ENCODE results near the gene ADGRD1. TPM values are rescaled to one million over a fixed set of nuclear protein-coding genes. Genes with fewer than 3 reads are reported as not detected.

Gene ADGRD1
- total and polyA plus RNA-seq, 5 donors from 2014 or later = 0.56 TPM; not detected in 4

- H3K4me3 Mint-ChIP-seq = no peak overlapping the region
- ATAC-seq (ENCODE audit: low read depth in 2 of 2) (no peak), DNase-seq (no peak)
- H3K36me3 ChIP-seq (ENCODE audit: control insufficient read depth, insufficient read depth, low read length) = no peaks in the 10 kb centered on the region
- H3K9me3 ChIP-seq (ENCODE audit: control insufficient read depth in 2 of 2, low read length in 2 of 2) = no peaks in the 10 kb centered on the region
- H3K27ac Mint-ChIP-seq = no peak overlapping the region
- no peaks in the 10 kb centered on the region for H3K4me1 Mint-ChIP-seq
- H3K9me3 Mint-ChIP-seq = peaks cover 0 to 11% (median 3%) of the 10 kb centered on the region in 7 donors
- H3K27ac ChIP-seq (ENCODE audit: insufficient read depth, low read length, poor library complexity, severe bottlenecking) = no peak overlapping the region
- H3K27me3 Mint-ChIP-seq = peaks cover 14% of the 10 kb centered on the region
- H3K4me1 ChIP-seq (ENCODE audit: control insufficient read depth, insufficient read depth, low read length, poor library complexity, severe bottlenecking) = no peaks in the 10 kb centered on the region
- no peak overlapping the region for H3K4me3 ChIP-seq (ENCODE audit: low read depth, low read length)
- H3K27me3 ChIP-seq (ENCODE audit: control insufficient read depth, insufficient read depth, low read length) = peaks cover 3% of the 10 kb centered on the region
- no peaks in the 10 kb centered on the region for H3K36me3 Mint-ChIP-seq
Observed at GRCh38 chr12:131153956-131154355, 200.2 kb downstream of the ADGRD1 start.

- H3K4me3 ChIP-seq (ENCODE audit: low read depth, low read length) = no peak overlapping the region
- H3K9me3 Mint-ChIP-seq = peaks cover 0 to 11% (median 3%) of the 10 kb centered on the region in 7 donors
- no peaks in the 10 kb centered on the region for H3K27me3 ChIP-seq (ENCODE audit: control insufficient read depth, insufficient read depth, low read length)
- H3K4me1 Mint-ChIP-seq = no peaks in the 10 kb centered on the region
- peaks cover 14% of the 10 kb centered on the region for H3K27me3 Mint-ChIP-seq
- ATAC-seq (ENCODE audit: low read depth in 2 of 2) = no peak
- no peak overlapping the region for H3K27ac ChIP-seq (ENCODE audit: insufficient read depth, low read length, poor library complexity, severe bottlenecking)
- H3K36me3 Mint-ChIP-seq = no peaks in the 10 kb centered on the region
- no peaks in the 10 kb centered on the region for H3K4me1 ChIP-seq (ENCODE audit: control insufficient read depth, insufficient read depth, low read length, poor library complexity, severe bottlenecking)
- H3K9me3 ChIP-seq (ENCODE audit: control insufficient read depth in 2 of 2, low read length in 2 of 2) = no peaks in the 10 kb centered on the region
- no peaks in the 10 kb centered on the region for H3K36me3 ChIP-seq (ENCODE audit: control insufficient read depth, insufficient read depth, low read length)
- H3K4me3 Mint-ChIP-seq = no peak overlapping the region
- DNase-seq = no peak
- H3K27ac Mint-ChIP-seq = no peak overlapping the region
Observed at GRCh38 chr12:131155131-131155530, 201.4 kb downstream of the ADGRD1 start.

GRCh38 chr12:131157743-131158142 lies 204.0 kb downstream of the ADGRD1 start:
- H3K27me3 ChIP-seq (ENCODE audit: control insufficient read depth, insufficient read depth, low read length) = no peaks in the 10 kb centered on the region
- no peak overlapping the region for H3K27ac ChIP-seq (ENCODE audit: insufficient read depth, low read length, poor library complexity, severe bottlenecking)
- no peak overlapping the region for H3K4me3 ChIP-seq (ENCODE audit: low read depth, low read length)
- Mint-ChIP-seq H3K27me3 (peaks cover 12% of the 10 kb centered on the region), H3K9me3 (peaks cover 0 to 6% (median 0%) of the 10 kb centered on the region in 7 donors), H3K27ac (no peak overlapping the region), H3K4me3 (no peak overlapping the region), H3K36me3 (no peaks in the 10 kb centered on the region), H3K4me1 (no peaks in the 10 kb centered on the region)
- H3K4me1 ChIP-seq (ENCODE audit: control insufficient read depth, insufficient read depth, low read length, poor library complexity, severe bottlenecking) = no peaks in the 10 kb centered on the region
- H3K36me3 ChIP-seq (ENCODE audit: control insufficient read depth, insufficient read depth, low read length) = no peaks in the 10 kb centered on the region
- no peak for ATAC-seq (ENCODE audit: low read depth in 2 of 2)
- no peaks in the 10 kb centered on the region for H3K9me3 ChIP-seq (ENCODE audit: control insufficient read depth in 2 of 2, low read length in 2 of 2)
- DNase-seq = no peak

- no peak overlapping the region for H3K27ac ChIP-seq (ENCODE audit: insufficient read depth, low read length, poor library complexity, severe bottlenecking)
- H3K27me3 ChIP-seq (ENCODE audit: control insufficient read depth, insufficient read depth, low read length) = no peaks in the 10 kb centered on the region
- peaks cover 0 to 3% (median 0%) of the 10 kb centered on the region in 7 donors for H3K9me3 Mint-ChIP-seq
- H3K36me3 ChIP-seq (ENCODE audit: control insufficient read depth, insufficient read depth, low read length) = no peaks in the 10 kb centered on the region
- DNase-seq (no peak), ATAC-seq (ENCODE audit: low read depth in 2 of 2) (no peak)
- H3K36me3 Mint-ChIP-seq = no peaks in the 10 kb centered on the region
- no peak overlapping the region for H3K4me3 ChIP-seq (ENCODE audit: low read depth, low read length)
- no peaks in the 10 kb centered on the region for H3K4me1 Mint-ChIP-seq
- H3K27me3 Mint-ChIP-seq = peaks cover 8% of the 10 kb centered on the region
- H3K4me3 Mint-ChIP-seq = no peak overlapping the region
- H3K9me3 ChIP-seq (ENCODE audit: control insufficient read depth in 2 of 2, low read length in 2 of 2) = no peaks in the 10 kb centered on the region
- H3K27ac Mint-ChIP-seq = no peak overlapping the region
- H3K4me1 ChIP-seq (ENCODE audit: control insufficient read depth, insufficient read depth, low read length, poor library complexity, severe bottlenecking) = no peaks in the 10 kb centered on the region
Observed at GRCh38 chr12:131159660-131160059, 206.0 kb downstream of the ADGRD1 start.

- Histone ChIP-seq H3K4me1 (ENCODE audit: control insufficient read depth, insufficient read depth, low read length, poor library complexity, severe bottlenecking) (no peaks in the 10 kb centered on the region), H3K4me3 (ENCODE audit: low read depth, low read length) (no peak overlapping the region), H3K27ac (ENCODE audit: insufficient read depth, low read length, poor library complexity, severe bottlenecking) (no peak overlapping the region), H3K36me3 (ENCODE audit: control insufficient read depth, insufficient read depth, low read length) (no peaks in the 10 kb centered on the region), H3K27me3 (ENCODE audit: control insufficient read depth, insufficient read depth, low read length) (no peaks in the 10 kb centered on the region), H3K9me3 (ENCODE audit: control insufficient read depth in 2 of 2, low read length in 2 of 2) (no peaks in the 10 kb centered on the region)
- no peak for DNase-seq
- Mint-ChIP-seq H3K36me3 (no peaks in the 10 kb centered on the region), H3K4me1 (no peaks in the 10 kb centered on the region), H3K27me3 (no peaks in the 10 kb centered on the region), H3K4me3 (no peak overlapping the region), H3K9me3 (no peaks in the 10 kb centered on the region), H3K27ac (no peak overlapping the region)
- ATAC-seq (ENCODE audit: low read depth in 2 of 2) = no peak
Observed at GRCh38 chr12:131162113-131162512, 208.4 kb downstream of the ADGRD1 start.

GRCh38 chr12:131163189-131163738 lies 209.6 kb downstream of the ADGRD1 start:
- H3K9me3 Mint-ChIP-seq = no peaks in the 10 kb centered on the region
- no peak overlapping the region for H3K4me3 Mint-ChIP-seq
- no peaks in the 10 kb centered on the region for H3K36me3 ChIP-seq (ENCODE audit: control insufficient read depth, insufficient read depth, low read length)
- ATAC-seq (ENCODE audit: low read depth in 2 of 2) = no peak
- H3K4me1 Mint-ChIP-seq = no peaks in the 10 kb centered on the region
- H3K27me3 ChIP-seq (ENCODE audit: control insufficient read depth, insufficient read depth, low read length) = no peaks in the 10 kb centered on the region
- H3K4me1 ChIP-seq (ENCODE audit: control insufficient read depth, insufficient read depth, low read length, poor library complexity, severe bottlenecking) = no peaks in the 10 kb centered on the region
- no peak overlapping the region for H3K4me3 ChIP-seq (ENCODE audit: low read depth, low read length)
- no peak overlapping the region for H3K27ac ChIP-seq (ENCODE audit: insufficient read depth, low read length, poor library complexity, severe bottlenecking)
- no peak for DNase-seq
- H3K9me3 ChIP-seq (ENCODE audit: control insufficient read depth in 2 of 2, low read length in 2 of 2) = no peaks in the 10 kb centered on the region
- no peak overlapping the region for H3K27ac Mint-ChIP-seq
- H3K27me3 Mint-ChIP-seq = no peaks in the 10 kb centered on the region
- H3K36me3 Mint-ChIP-seq = no peaks in the 10 kb centered on the region

- Histone ChIP-seq H3K4me1 (ENCODE audit: control insufficient read depth, insufficient read depth, low read length, poor library complexity, severe bottlenecking) (no peaks in the 10 kb centered on the region), H3K36me3 (ENCODE audit: control insufficient read depth, insufficient read depth, low read length) (no peaks in the 10 kb centered on the region), H3K27me3 (ENCODE audit: control insufficient read depth, insufficient read depth, low read length) (no peaks in the 10 kb centered on the region), H3K27ac (ENCODE audit: insufficient read depth, low read length, poor library complexity, severe bottlenecking) (no peak overlapping the region), H3K9me3 (ENCODE audit: control insufficient read depth in 2 of 2, low read length in 2 of 2) (no peaks in the 10 kb centered on the region), H3K4me3 (ENCODE audit: low read depth, low read length) (no peak overlapping the region)
- no peaks in the 10 kb centered on the region for H3K27me3 Mint-ChIP-seq
- no peak overlapping the region for H3K4me3 Mint-ChIP-seq
- ATAC-seq (ENCODE audit: low read depth in 2 of 2) (no peak), DNase-seq (no peak)
- H3K36me3 Mint-ChIP-seq = no peaks in the 10 kb centered on the region
- no peaks in the 10 kb centered on the region for H3K4me1 Mint-ChIP-seq
- no peaks in the 10 kb centered on the region for H3K9me3 Mint-ChIP-seq
- no peak overlapping the region for H3K27ac Mint-ChIP-seq
Observed at GRCh38 chr12:131164096-131164872, 210.6 kb downstream of the ADGRD1 start.

- no peaks in the 10 kb centered on the region for H3K36me3 ChIP-seq (ENCODE audit: control insufficient read depth, insufficient read depth, low read length)
- DNase-seq (no peak), ATAC-seq (ENCODE audit: low read depth in 2 of 2) (no peak)
- no peak overlapping the region for H3K27ac Mint-ChIP-seq
- no peaks in the 10 kb centered on the region for H3K4me1 Mint-ChIP-seq
- peaks cover 0 to 2% (median 0%) of the 10 kb centered on the region in 7 donors for H3K9me3 Mint-ChIP-seq
- H3K4me3 Mint-ChIP-seq = no peak overlapping the region
- H3K27me3 ChIP-seq (ENCODE audit: control insufficient read depth, insufficient read depth, low read length) = no peaks in the 10 kb centered on the region
- no peaks in the 10 kb centered on the region for H3K36me3 Mint-ChIP-seq
- no peaks in the 10 kb centered on the region for H3K27me3 Mint-ChIP-seq
- no peak overlapping the region for H3K27ac ChIP-seq (ENCODE audit: insufficient read depth, low read length, poor library complexity, severe bottlenecking)
- H3K4me3 ChIP-seq (ENCODE audit: low read depth, low read length) = no peak overlapping the region
- no peaks in the 10 kb centered on the region for H3K4me1 ChIP-seq (ENCODE audit: control insufficient read depth, insufficient read depth, low read length, poor library complexity, severe bottlenecking)
- no peaks in the 10 kb centered on the region for H3K9me3 ChIP-seq (ENCODE audit: control insufficient read depth in 2 of 2, low read length in 2 of 2)
Observed at GRCh38 chr12:131166717-131167116, 213.0 kb downstream of the ADGRD1 start.
